ENCODE data around the gene PEX16. TPM values are rescaled to one million over a fixed set of nuclear protein-coding genes. Genes with fewer than 3 reads are reported as not detected.
A peak's percentile ranks its signal among the peaks of the same experiment; 100 is the strongest.

Gene PEX16
- total RNA-seq, 1 experiment from 2014 or later = 28.1 TPM

GRCh38 chr11:45877845-45878244 is 39.8 kb downstream of the PEX16 start:
- no peak for DNase-seq (ENCODE audit: low read depth)

GRCh38 chr11:45877221-45877620 is 40.5 kb downstream of the PEX16 start:
- no peak for DNase-seq (ENCODE audit: low read depth)

GRCh38 chr11:45876401-45876800 is 41.3 kb downstream of the PEX16 start:
- no peak for DNase-seq (ENCODE audit: low read depth)

GRCh38 chr11:45872651-45873356 is 44.9 kb downstream of the PEX16 start:
- peak; percentile 64 for DNase-seq (ENCODE audit: low read depth)

GRCh38 chr11:45871638-45872037 is 46.0 kb downstream of the PEX16 start:
- no peak for DNase-seq (ENCODE audit: low read depth)

- no peak for DNase-seq (ENCODE audit: low read depth)
These were observed 47.0 kb downstream of the PEX16 start for GRCh38 chr11:45870706-45871105.

GRCh38 chr11:45869551-45869950 is 48.1 kb downstream of the PEX16 start:
- no peak for DNase-seq (ENCODE audit: low read depth)

GRCh38 chr11:45864041-45864440 is 53.6 kb downstream of the PEX16 start:
- no peak for DNase-seq (ENCODE audit: low read depth)

DNA sequence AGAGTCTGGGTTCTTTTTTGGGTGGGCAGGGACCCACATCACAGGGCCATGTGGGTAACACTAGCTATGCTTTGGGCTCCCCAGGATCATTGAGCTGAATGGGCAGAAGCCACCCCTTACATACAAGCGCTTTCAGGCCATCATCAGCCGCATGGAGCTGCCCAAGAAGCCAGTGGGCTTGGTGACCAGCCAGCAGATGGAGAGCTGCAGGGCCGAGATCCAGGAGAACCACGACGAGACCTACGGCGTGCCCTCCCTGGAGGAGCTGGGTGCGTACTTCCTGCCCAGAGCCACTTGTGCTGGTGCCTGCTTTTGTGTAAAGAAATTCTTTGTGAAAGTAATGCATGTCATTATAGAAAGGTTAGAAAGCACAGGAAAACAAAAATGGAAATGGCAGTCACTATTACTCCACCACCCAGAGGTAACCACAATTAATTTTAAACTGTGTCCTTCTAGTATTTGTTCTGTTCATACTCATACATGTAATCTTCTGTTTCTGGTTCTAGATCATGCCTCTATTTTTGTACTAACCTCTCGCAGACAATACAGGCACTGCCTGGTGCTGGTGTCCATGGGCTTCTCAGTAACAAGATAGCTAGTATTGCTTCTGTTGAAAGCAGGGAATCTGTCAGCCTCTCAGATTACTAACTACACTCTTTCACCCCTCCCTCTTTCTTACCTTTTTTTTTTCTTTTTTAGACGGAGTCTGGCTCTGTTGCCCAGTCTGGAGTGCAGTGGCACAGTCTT is 56.7 kb downstream of the PEX16 start:
- no peak for DNase-seq (ENCODE audit: low read depth)

DNA sequence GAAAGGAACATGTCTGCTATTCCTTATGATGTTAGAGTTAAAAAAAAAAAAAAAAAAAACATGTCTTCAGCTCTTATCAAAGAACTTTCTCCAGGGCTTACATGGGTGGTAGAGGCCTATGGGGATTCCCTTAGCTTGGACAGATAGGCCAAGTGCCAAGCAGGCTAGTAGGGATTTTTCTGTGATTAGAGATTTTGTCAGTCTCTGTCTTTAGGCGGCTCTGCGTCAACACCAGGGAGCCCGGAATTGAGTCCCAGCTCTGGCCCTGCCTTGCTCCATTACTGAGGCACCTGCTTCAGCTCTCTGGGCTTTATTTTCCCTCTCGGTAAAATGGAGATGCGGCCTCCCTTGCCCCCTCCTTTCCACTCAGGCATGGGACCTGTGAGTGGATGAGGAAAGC is 57.3 kb downstream of the PEX16 start:
- DNase-seq (ENCODE audit: low read depth) = no peak

Other genes starting within 250 kb of the PEX16 start
- 9.6 and 10.8 TPM in 2 replicates for gene SLC35C1, start 112.7 kb downstream of the PEX16 start, total RNA-seq (2014; rRNA removed)
- gene CRY2, start 70.4 kb downstream of the PEX16 start, total RNA-seq (2014; rRNA removed) = 6.4 and 6.9 TPM in 2 replicates
- 10.3 and 11.7 TPM in 2 replicates for gene MAPK8IP1, start 32.2 kb downstream of the PEX16 start, total RNA-seq (2014; rRNA removed)
- 0.63 TPM in 1 of 2 replicates, not detected in the other for gene FREY1, start 10.6 kb downstream of the PEX16 start, total RNA-seq (2014; rRNA removed)
- gene LARGE2, start 4.8 kb upstream of the PEX16 start, total RNA-seq (2014; rRNA removed) = not detected in 2 replicates
- gene PHF21A, start 203.6 kb upstream of the PEX16 start, total RNA-seq (2014; rRNA removed) = 10.1 and 10.7 TPM in 2 replicates